Measurements from ENCODE around the gene FGFR3.

DNA sequence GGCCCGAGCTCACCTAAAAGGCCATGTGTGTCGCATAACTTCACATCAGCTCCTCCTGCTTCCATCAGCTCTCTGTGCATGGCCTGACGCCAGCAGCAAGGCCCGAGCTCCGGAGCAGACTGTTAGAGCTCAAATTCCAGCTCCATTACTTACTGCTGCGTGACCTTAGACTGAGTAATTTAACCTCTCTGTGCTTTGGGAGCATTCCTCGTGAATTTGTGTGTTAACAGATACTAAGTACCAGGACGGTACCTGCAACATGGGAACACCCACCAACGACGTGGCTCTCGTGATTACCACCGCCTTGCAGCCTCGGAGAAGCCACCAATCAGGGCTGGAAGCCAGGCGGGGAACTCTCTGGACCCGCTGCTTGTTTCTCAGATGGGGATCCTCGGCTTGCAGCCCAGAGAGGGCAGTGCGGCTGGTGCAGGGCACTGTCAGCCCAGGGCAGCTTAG lies 49.9 kb downstream of the FGFR3 start:
- no peak for TF ChIP-seq POLR2A (IDR thresholded peaks at IDR 0.05; ENCODE audit: low read depth)
- TF ChIP-seq POLR2AphosphoS5 (IDR thresholded peaks at IDR 0.05): no peak
- no peak for TF ChIP-seq CTCF (IDR thresholded peaks at IDR 0.05)
- no peak for TF ChIP-seq EP300 (IDR thresholded peaks at IDR 0.05)

All from esophagus muscularis mucosa (tissue), 4 donors.